ENCODE measurements around the gene GAB2.

GRCh38 chr11:78194490-78194889, 223.1 kb downstream of the GAB2 start:
- TF ChIP-seq, protein P1, sequence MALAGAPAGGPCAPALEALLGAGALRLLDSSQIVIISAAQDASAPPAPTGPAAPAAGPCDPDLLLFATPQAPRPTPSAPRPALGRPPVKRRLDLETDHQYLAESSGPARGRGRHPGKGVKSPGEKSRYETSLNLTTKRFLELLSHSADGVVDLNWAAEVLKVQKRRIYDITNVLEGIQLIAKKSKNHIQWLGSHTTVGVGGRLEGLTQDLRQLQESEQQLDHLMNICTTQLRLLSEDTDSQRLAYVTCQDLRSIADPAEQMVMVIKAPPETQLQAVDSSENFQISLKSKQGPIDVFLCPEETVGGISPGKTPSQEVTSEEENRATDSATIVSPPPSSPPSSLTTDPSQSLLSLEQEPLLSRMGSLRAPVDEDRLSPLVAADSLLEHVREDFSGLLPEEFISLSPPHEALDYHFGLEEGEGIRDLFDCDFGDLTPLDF (CRISPR knock-in tag; IDR thresholded peaks at IDR 0.05): no peak
- TF ChIP-seq RFX5 (IDR thresholded peaks at IDR 0.05; ENCODE audit: low read depth, low read length): no peak
- TF ChIP-seq EP300 (IDR thresholded peaks at IDR 0.05; ENCODE audit: low read depth in 2 of 2, low read length in 2 of 2): no peak
- TF ChIP-seq EP300 (CRISPR knock-in tag; IDR thresholded peaks at IDR 0.05; ENCODE audit: borderline replicate concordance): no peak
- no peak for TF ChIP-seq CHD2 (IDR thresholded peaks at IDR 0.05; ENCODE audit: low read depth, low read length)
- TF ChIP-seq POLR2A (IDR thresholded peaks at IDR 0.05; ENCODE audit: insufficient read depth in 1 of 2, low read depth in 2 of 2, low read length in 2 of 2): no peak
- TF ChIP-seq, protein P2, sequence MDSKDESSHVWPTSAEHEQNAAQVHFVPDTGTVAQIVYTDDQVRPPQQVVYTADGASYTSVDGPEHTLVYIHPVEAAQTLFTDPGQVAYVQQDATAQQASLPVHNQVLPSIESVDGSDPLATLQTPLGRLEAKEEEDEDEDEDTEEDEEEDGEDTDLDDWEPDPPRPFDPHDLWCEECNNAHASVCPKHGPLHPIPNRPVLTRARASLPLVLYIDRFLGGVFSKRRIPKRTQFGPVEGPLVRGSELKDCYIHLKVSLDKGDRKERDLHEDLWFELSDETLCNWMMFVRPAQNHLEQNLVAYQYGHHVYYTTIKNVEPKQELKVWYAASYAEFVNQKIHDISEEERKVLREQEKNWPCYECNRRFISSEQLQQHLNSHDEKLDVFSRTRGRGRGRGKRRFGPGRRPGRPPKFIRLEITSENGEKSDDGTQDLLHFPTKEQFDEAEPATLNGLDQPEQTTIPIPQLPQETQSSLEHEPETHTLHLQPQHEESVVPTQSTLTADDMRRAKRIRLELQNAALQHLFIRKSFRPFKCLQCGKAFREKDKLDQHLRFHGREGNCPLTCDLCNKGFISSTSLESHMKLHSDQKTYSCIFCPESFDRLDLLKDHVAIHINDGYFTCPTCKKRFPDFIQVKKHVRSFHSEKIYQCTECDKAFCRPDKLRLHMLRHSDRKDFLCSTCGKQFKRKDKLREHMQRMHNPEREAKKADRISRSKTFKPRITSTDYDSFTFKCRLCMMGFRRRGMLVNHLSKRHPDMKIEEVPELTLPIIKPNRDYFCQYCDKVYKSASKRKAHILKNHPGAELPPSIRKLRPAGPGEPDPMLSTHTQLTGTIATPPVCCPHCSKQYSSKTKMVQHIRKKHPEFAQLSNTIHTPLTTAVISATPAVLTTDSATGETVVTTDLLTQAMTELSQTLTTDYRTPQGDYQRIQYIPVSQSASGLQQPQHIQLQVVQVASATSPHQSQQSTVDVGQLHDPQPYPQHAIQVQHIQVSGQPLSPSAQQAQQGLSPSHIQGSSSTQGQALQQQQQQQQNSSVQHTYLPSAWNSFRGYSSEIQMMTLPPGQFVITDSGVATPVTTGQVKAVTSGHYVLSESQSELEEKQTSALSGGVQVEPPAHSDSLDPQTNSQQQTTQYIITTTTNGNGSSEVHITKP (CRISPR knock-in tag; IDR thresholded peaks at IDR 0.05; ENCODE audit: low read depth): no peak
- no peak for TF ChIP-seq MEIS2 (CRISPR knock-in tag; IDR thresholded peaks at IDR 0.05)
- no peak for TF ChIP-seq EZH2 (conservative IDR thresholded peaks at IDR 0.05; ENCODE audit: low read depth, low read length)
- TF ChIP-seq ZNF263 (CRISPR knock-in tag; IDR thresholded peaks at IDR 0.05): no peak
- no peak for TF ChIP-seq CC2D1A (CRISPR knock-in tag; IDR thresholded peaks at IDR 0.05)
- TF ChIP-seq MAFK (conservative IDR thresholded peaks at IDR 0.05 in 1 of 2, IDR thresholded peaks at IDR 0.05 in 1 of 2; ENCODE audit: low read length in 2 of 2): no peak
